ENCODE results near the gene NIT2.

NIT2 gene

GRCh38 chr3:100400419-100400779 is 65.8 kb downstream of the NIT2 start:
- no peak for DNase-seq

- DNase-seq, result no peak
Measured at GRCh38 chr3:100400780-100401673, 66.5 kb downstream of the NIT2 start, which contains the start of the genes LNP1 and TOMM70. TSS of gene LNP1 (plus strand) at chr3:100401539. CDS start at chr3:100429730, 28,191 bp downstream. TSS of gene TOMM70 (minus strand) at chr3:100401089. CDS start at chr3:100400949, 140 bp downstream.

- no peak for DNase-seq
Measured at GRCh38 chr3:100401674-100402041, 67.1 kb downstream of the NIT2 start.

GRCh38 chr3:100402256-100402655 is 67.7 kb downstream of the NIT2 start:
- no peak for DNase-seq

GRCh38 chr3:100402891-100403290 is 68.3 kb downstream of the NIT2 start:
- DNase-seq, result no peak

GRCh38 chr3:100403362-100404249 is 69.0 kb downstream of the NIT2 start:
- DNase-seq, result no peak

GRCh38 chr3:100404250-100404548 is 69.6 kb downstream of the NIT2 start:
- no peak for DNase-seq

- DNase-seq, result no peak
Measured at GRCh38 chr3:100407164-100407563, 72.6 kb downstream of the NIT2 start.

- DNase-seq, result no peak
Measured at GRCh38 chr3:100407977-100408532, 73.5 kb downstream of the NIT2 start.

Data from cortex of kidney (tissue), 1 donor.